ENCODE data around the gene RAD1. TPM values are rescaled to one million over a fixed set of nuclear protein-coding genes. Genes with fewer than 3 reads are reported as not detected.

RAD1 gene
- total RNA-seq, 4 donors from 2014 or later = 5.1 to 36.2 (median 25.0) TPM

DNA sequence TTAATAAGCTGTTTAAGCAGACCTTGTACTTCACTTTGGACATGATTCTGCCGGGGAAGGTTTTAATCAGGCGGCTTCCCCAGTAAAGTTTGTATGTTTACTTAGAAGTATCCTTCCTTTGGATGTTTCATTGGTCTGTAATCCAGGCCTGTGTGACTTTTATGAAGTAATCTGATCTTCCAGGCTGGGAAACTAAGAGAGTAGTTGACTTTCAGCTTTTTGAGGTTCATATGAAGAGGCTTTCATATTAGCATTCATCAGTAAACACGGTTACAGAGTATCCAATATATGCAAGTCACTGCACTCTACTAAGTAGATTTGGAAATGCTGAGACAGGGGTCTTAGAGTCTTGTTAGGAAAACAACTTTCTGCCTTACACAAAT is 15.1 kb upstream of the RAD1 start:
- intact Hi-C loops (cut with DNase I; ENCODE audit: low total_unique reads) = no loop called here
- no peaks in the 10 kb centered on the region for H3K4me1 ChIP-seq
- H3K27me3 ChIP-seq = no peaks in the 10 kb centered on the region
- H3K9me3 ChIP-seq = no peaks in the 10 kb centered on the region
- TF ChIP-seq, protein P1, sequence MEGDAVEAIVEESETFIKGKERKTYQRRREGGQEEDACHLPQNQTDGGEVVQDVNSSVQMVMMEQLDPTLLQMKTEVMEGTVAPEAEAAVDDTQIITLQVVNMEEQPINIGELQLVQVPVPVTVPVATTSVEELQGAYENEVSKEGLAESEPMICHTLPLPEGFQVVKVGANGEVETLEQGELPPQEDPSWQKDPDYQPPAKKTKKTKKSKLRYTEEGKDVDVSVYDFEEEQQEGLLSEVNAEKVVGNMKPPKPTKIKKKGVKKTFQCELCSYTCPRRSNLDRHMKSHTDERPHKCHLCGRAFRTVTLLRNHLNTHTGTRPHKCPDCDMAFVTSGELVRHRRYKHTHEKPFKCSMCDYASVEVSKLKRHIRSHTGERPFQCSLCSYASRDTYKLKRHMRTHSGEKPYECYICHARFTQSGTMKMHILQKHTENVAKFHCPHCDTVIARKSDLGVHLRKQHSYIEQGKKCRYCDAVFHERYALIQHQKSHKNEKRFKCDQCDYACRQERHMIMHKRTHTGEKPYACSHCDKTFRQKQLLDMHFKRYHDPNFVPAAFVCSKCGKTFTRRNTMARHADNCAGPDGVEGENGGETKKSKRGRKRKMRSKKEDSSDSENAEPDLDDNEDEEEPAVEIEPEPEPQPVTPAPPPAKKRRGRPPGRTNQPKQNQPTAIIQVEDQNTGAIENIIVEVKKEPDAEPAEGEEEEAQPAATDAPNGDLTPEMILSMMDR (IDR thresholded peaks at IDR 0.05) = no peak
- TF ChIP-seq POLR2A (IDR thresholded peaks at IDR 0.05) = no peak
- no peaks in the 10 kb centered on the region for H3K36me3 ChIP-seq
- H3K4me3 ChIP-seq = peak overlapping the region; percentile 71 to 95
- no peak for DNase-seq
- peak overlapping the region; percentile 89 to 91 for H3K27ac ChIP-seq

DNA sequence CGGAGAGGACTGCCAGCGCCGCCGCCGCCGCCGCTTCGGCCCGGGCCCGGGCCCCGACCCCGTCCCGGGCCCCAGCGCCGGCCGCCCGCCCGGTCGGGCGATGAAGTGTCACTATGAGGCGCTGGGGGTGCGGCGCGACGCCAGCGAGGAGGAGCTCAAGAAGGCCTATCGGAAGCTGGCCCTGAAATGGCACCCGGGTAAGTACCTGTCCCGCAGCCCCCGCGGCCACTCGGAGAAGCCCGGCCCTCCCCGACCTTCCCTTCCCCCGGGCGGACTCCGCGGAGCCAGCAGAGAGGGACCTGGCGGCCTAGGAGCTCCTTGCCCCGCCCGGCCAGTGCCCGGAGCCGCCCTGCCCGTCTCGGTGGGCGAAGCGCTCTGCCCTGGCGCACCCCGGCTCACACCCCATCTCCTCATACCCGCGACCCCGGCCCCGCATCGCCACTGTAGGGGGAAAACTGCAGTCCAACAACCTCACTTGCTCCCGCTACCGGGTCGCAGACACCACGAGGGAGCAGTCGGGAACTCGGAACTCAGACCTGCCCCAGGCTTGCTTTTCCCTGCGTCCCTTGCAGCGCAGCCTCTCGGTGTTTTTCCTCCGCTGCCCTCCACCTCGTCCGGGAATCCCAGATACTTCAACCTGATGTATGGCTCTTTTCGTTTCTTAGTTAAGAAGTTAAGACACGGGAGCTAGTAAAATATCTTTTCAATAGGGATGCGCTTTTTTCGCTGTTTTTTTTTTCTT is 14.6 kb upstream of the RAD1 start:
- Histone ChIP-seq H3K4me1 (no peaks in the 10 kb centered on the region), H3K4me3 (peak overlapping the region; percentile 71 to 95), H3K36me3 (no peaks in the 10 kb centered on the region), H3K27me3 (no peaks in the 10 kb centered on the region), H3K9me3 (no peaks in the 10 kb centered on the region), H3K27ac (peak overlapping the region; percentile 89 to 91)
- peak; percentile 77 to 85 for DNase-seq
- intact Hi-C loops (cut with DNase I; ENCODE audit: low total_unique reads) = no loop called here
- peak in 1 of 2 donors; percentile 40 for TF ChIP-seq POLR2A (IDR thresholded peaks at IDR 0.05)
- TF ChIP-seq, protein P1 (IDR thresholded peaks at IDR 0.05) = no peak

DNA sequence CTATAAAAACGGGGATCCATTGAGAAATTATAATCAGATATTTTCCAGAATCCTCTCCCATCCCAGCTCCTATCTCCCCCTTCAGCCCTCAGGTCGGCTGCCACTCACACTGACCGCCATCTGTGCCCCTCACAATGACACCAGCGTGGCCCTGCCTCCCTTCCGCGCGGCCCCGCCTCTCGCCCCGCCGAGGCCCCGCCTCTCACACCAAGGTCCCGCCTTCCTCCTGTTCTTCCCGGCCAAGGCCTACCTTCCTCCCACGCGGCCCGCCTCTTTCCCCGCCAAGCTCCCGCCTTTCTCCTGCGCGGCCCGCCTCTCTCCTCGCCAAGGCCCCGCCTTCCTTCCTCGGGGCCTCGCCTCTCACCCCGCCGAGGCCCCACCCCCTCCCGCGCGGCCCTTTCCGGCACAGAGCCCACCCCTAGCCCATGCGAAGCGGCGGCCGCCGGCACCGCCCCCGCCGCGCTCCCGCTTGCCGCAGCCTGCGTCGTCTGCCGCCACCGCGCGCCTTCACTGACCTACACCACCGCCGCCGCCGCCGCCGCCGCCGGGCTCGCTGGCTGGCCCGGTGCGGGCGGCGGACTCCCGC is 13.9 kb upstream of the RAD1 start, which contains the start of gene DNAJC21:
Gene DNAJC21 (plus strand): TSS at position 426 of the 586 bp plus-strand sequence. CDS start 261 bp downstream, outside the sequence.
- Histone ChIP-seq H3K36me3 (no peaks in the 10 kb centered on the region), H3K27me3 (no peaks in the 10 kb centered on the region), H3K4me3 (peak within 1 kb of the TSS; percentile 71 to 95), H3K27ac (peak within 1 kb of the TSS; percentile 89 to 91), H3K9me3 (no peaks in the 10 kb centered on the region), H3K4me1 (no peaks in the 10 kb centered on the region)
- intact Hi-C loops (cut with DNase I; ENCODE audit: low total_unique reads) = no loop called here
- DNase-seq = peak; percentile 98 to 99
- TF ChIP-seq, protein P1 (IDR thresholded peaks at IDR 0.05) = no peak
- peak; percentile 23 to 34 for TF ChIP-seq POLR2A (IDR thresholded peaks at IDR 0.05)

DNA sequence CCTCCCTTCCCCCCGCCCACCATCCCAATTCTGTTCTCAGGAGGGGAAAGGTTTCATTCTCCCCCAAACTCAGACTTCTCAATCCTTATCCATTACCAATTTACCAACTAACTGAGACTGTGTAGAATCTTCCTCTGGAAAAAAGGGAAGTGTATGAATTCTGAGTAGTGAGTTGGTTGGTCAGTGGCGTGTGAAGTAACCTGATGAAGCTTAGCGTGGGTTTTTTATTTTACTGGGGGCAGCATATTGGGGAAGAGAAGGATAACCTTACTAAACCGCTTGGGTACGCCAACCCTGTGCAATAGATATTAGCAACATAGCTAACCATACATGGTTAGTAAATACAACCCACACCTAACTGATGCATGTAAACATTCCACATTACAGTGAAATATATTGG is 13.0 kb upstream of the RAD1 start:
- Histone ChIP-seq H3K9me3 (no peaks in the 10 kb centered on the region), H3K27me3 (no peaks in the 10 kb centered on the region)
- intact Hi-C loops (cut with DNase I; ENCODE audit: low total_unique reads) = no loop called here

DNA sequence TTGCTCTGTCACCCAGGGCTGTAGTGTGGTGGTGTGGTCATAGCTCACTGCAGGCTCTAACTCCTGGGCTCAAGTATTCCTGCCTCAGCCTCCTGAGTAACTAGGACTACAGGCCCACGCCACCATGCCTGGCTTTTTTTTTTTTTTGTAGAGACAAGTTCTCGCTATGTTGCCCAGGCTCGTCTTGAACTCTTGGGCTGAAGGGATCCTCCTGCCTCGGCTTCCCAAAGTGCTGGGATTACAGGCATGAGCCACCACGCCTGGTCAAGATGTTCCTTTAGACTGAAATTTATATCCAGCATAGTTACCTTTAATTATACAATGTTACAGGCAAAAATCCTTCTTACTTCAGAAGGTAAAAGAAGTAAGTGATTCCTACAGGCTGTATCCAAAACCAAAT is 12.5 kb upstream of the RAD1 start:
- intact Hi-C loops (cut with DNase I; ENCODE audit: low total_unique reads) = no loop called here
- no peak for TF ChIP-seq POLR2A (IDR thresholded peaks at IDR 0.05)
- TF ChIP-seq, protein P1 (IDR thresholded peaks at IDR 0.05) = no peak
- H3K27ac ChIP-seq = no peak overlapping the region

More for the DNA sequence above, 13.0 kb upstream of the RAD1 start:
- Histone ChIP-seq H3K4me1 (peaks cover 0 to 7% of the 10 kb centered on the region in 2 donors), H3K4me3 (no peak overlapping the region), H3K36me3 (no peaks in the 10 kb centered on the region), H3K27ac (peak overlapping the region in 1 of 2 donors; percentile 89)
- no peak for DNase-seq
- no peak for TF ChIP-seq POLR2A (IDR thresholded peaks at IDR 0.05)

More for the DNA sequence above, 12.5 kb upstream of the RAD1 start:
- Histone ChIP-seq H3K36me3 (no peaks in the 10 kb centered on the region), H3K4me3 (no peak overlapping the region), H3K4me1 (peaks cover 0 to 7% of the 10 kb centered on the region in 2 donors), H3K9me3 (no peaks in the 10 kb centered on the region), H3K27me3 (no peaks in the 10 kb centered on the region)
- no peak for DNase-seq
